Keratinocyte (primary cell): ENCODE data around the gene ALS2CL.

Experiments
- EZH2 ChIP-seq: IDR thresholded peaks from one replicate; pipeline ENCODE4 v1.6.1; 2012; ENCODE audit warnings: inconsistent platforms, mild to moderate bottlenecking, low read length, moderate library complexity
- TF ChIP-seq, protein P1 (sequence below), 3 experiments: IDR thresholded peaks in 1 of 3; conservative IDR thresholded peaks in 1 of 3; optimal IDR thresholded peaks in 1 of 3; 2 replicates in 2 of 3; 3 replicates in 1 of 3; pipeline versions ENCODE3 to v1.5.1; 2011; ENCODE audit warnings: low read length in 3 of 3, mild to moderate bottlenecking in 3 of 3, moderate library complexity in 2 of 3, control low read depth in 1 of 3, inconsistent platforms in 1 of 3; ENCODE audit not compliant: insufficient read depth in 2 of 3; ENCODE audit errors: extremely low read depth in 1 of 3

DNA sequence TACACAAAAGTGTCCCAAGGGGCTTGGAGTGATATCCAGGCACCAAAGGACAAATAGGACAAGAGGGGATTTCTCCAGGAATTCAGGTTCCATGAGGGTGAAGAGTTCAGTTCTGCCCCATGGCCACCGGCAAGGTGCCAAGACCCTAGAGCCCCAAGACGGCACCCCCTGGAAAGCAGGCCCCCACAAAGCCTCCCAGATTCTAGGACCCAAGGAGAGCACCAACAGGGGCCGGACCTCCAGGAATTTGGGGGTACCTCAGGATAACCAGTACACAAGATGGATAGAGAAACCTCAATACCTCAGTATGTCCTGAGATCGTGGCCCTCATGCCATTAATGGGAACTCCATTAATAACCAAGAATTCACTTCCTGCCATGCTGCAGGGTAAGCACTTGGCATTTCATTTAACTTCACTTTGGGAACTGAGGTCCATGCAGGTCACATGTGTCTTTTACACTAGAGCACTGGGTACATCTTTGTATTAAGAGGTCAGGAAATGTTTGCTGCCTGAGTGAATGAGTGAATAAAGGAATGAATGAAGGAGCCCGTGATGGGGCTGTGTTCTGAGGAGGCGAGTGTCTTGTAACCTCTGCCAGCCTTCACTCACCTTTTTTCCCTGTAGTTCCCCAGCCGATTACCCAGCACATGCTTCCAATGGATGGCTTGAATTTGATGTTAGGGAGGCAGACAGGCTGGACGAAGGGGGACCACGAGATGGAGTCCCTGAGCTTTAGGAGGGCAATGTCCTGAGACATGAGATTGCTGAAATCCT, 39.7 kb upstream of the ALS2CL start:
- TF ChIP-seq, protein P1, sequence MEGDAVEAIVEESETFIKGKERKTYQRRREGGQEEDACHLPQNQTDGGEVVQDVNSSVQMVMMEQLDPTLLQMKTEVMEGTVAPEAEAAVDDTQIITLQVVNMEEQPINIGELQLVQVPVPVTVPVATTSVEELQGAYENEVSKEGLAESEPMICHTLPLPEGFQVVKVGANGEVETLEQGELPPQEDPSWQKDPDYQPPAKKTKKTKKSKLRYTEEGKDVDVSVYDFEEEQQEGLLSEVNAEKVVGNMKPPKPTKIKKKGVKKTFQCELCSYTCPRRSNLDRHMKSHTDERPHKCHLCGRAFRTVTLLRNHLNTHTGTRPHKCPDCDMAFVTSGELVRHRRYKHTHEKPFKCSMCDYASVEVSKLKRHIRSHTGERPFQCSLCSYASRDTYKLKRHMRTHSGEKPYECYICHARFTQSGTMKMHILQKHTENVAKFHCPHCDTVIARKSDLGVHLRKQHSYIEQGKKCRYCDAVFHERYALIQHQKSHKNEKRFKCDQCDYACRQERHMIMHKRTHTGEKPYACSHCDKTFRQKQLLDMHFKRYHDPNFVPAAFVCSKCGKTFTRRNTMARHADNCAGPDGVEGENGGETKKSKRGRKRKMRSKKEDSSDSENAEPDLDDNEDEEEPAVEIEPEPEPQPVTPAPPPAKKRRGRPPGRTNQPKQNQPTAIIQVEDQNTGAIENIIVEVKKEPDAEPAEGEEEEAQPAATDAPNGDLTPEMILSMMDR (optimal IDR thresholded peaks at IDR 0.05 in 1 of 3, IDR thresholded peaks at IDR 0.05 in 1 of 3, conservative IDR thresholded peaks at IDR 0.05 in 1 of 3; ENCODE audit: extremely low read depth in 1 of 3, insufficient read depth in 2 of 3, low read length in 3 of 3), result no peak
- TF ChIP-seq EZH2, result no peak
